Suprapubic skin (tissue), 4 donors: ENCODE measurements around the gene CDC25B.

ENCODE experiments used
- CTCF ChIP-seq, 2 donors: fragments of 200-600 bp in 1 of 2; fragments of 450-650 bp in 1 of 2; sonication (generic) in 1 of 2; IDR thresholded peaks; one replicate each; pipeline ENCODE4 v1.5.1; 2016 to 2019; ENCODE audit warnings: antibody characterized with exemption in 2 of 2, mild to moderate bottlenecking in 1 of 2, moderate library complexity in 1 of 2
- EP300 ChIP-seq: sonication (generic); formaldehyde crosslinking; IDR thresholded peaks from one replicate; pipeline ENCODE4 v1.6.1; 2017; ENCODE audit warnings: antibody characterized with exemption
- POLR2A ChIP-seq, 2 donors: fragments of 450-650 bp; IDR thresholded peaks; one replicate each; pipeline ENCODE4 v1.6.1; 2017; ENCODE audit warnings: antibody characterized with exemption in 2 of 2, mild to moderate bottlenecking in 2 of 2, moderate library complexity in 2 of 2
- POLR2AphosphoS5 ChIP-seq, 3 donors: sonication (generic); formaldehyde crosslinking; IDR thresholded peaks; one replicate each; pipeline ENCODE4 v1.6.1; 2017; ENCODE audit warnings: antibody characterized with exemption in 3 of 3

GRCh38 chr20:3797226-3797545, 1.1 kb downstream of the CDC25B start:
- no peak for TF ChIP-seq CTCF (IDR thresholded peaks at IDR 0.05)
- TF ChIP-seq EP300, result no peak
- TF ChIP-seq POLR2AphosphoS5 (IDR thresholded peaks at IDR 0.05), result no peak
- TF ChIP-seq POLR2A (IDR thresholded peaks at IDR 0.05), result no peak
